ENCODE measurements around the gene GLIS1.

DNA sequence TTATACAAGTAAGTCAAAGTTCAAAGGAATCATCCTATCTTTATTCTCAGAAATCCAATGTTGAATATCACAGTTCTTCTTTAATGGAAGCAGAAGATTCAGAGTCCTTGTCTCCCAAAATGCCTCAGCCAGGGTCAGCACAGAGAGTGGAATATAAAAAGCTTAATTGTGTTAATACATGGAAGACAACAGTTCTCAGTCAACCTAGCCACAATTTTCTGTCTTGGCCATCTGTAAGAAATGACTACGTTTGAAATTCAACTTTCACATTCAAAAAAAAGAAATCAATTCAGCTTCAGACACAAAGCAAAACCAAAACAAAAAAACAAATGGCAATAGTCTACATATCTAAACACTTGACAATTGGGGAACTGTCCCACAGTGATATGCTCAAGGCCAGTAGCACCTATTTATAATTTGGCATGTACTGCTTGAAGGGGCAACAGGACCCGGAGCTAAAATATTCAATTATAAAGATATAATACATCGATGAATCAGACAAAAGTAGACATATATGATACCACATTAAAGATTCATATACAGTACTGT lies 27.3 kb upstream of the GLIS1 start:
- TF ChIP-seq, protein P1, sequence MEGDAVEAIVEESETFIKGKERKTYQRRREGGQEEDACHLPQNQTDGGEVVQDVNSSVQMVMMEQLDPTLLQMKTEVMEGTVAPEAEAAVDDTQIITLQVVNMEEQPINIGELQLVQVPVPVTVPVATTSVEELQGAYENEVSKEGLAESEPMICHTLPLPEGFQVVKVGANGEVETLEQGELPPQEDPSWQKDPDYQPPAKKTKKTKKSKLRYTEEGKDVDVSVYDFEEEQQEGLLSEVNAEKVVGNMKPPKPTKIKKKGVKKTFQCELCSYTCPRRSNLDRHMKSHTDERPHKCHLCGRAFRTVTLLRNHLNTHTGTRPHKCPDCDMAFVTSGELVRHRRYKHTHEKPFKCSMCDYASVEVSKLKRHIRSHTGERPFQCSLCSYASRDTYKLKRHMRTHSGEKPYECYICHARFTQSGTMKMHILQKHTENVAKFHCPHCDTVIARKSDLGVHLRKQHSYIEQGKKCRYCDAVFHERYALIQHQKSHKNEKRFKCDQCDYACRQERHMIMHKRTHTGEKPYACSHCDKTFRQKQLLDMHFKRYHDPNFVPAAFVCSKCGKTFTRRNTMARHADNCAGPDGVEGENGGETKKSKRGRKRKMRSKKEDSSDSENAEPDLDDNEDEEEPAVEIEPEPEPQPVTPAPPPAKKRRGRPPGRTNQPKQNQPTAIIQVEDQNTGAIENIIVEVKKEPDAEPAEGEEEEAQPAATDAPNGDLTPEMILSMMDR (conservative IDR thresholded peaks at IDR 0.05; ENCODE audit: low read length) = no peak
- TF ChIP-seq EZH2phosphoT487 (IDR thresholded peaks at IDR 0.05; ENCODE audit: borderline replicate concordance) = no peak
